ENCODE measurements around the gene LZTS3.

The LZTS3 gene

GRCh38 chr20:3213226-3213625, 39.9 kb upstream of the LZTS3 start:
- Histone ChIP-seq H3K27me3 (ENCODE audit: low read length) (no peaks in the 10 kb centered on the region), H3F3A (ENCODE audit: insufficient read depth) (peaks cover 4% of the 10 kb centered on the region; the same call in 1 of the 2 replicates), H2AFZ (ENCODE audit: low read depth, low read length, severe bottlenecking) (no peak overlapping the region), H3K4me2 (ENCODE audit: low read depth, low read length, poor library complexity, severe bottlenecking) (no peak overlapping the region), H3K9me2 (replicated peaks; ENCODE audit: insufficient read depth, low read length) (no peaks in the 10 kb centered on the region), H3K36me3 (ENCODE audit: low read length) (no peaks in the 10 kb centered on the region), H3K4me3 (ENCODE audit: insufficient read depth, low read length, poor library complexity, severe bottlenecking) (no peak overlapping the region), H3K9ac (ENCODE audit: low read length) (no peak overlapping the region), H3K9me3 (ENCODE audit: insufficient read depth, low read length) (no peaks in the 10 kb centered on the region), H3K79me2 (ENCODE audit: insufficient read depth, low read length) (peaks cover 46% of the 10 kb centered on the region), H3K27ac (ENCODE audit: low read depth, low read length) (no peak overlapping the region), H4K20me1 (ENCODE audit: low read depth, low read length) (no peaks in the 10 kb centered on the region)
- TF ChIP-seq CTCF (IDR thresholded peaks at IDR 0.05; ENCODE audit: insufficient read depth, low read length, poor library complexity, severe bottlenecking) = no peak
- no peak for TF ChIP-seq EZH2phosphoT487 (conservative IDR thresholded peaks at IDR 0.05; ENCODE audit: low read length)

GRCh38 chr20:3210346-3210745, 37.0 kb upstream of the LZTS3 start:
- Histone ChIP-seq H2AFZ (ENCODE audit: low read depth, low read length, severe bottlenecking) (no peak overlapping the region), H3K4me3 (ENCODE audit: insufficient read depth, low read length, poor library complexity, severe bottlenecking) (peak overlapping the region; percentile 95), H3F3A (ENCODE audit: insufficient read depth) (peaks cover 3% of the 10 kb centered on the region; the same call in 1 of the 2 replicates), H3K27ac (ENCODE audit: low read depth, low read length) (no peak overlapping the region), H3K36me3 (ENCODE audit: low read length) (no peaks in the 10 kb centered on the region), H3K79me2 (ENCODE audit: insufficient read depth, low read length) (peaks cover 47% of the 10 kb centered on the region), H4K20me1 (ENCODE audit: low read depth, low read length) (no peaks in the 10 kb centered on the region), H3K9me3 (ENCODE audit: insufficient read depth, low read length) (no peaks in the 10 kb centered on the region), H3K9ac (ENCODE audit: low read length) (peak overlapping the region; percentile 96), H3K9me2 (replicated peaks; ENCODE audit: insufficient read depth, low read length) (no peaks in the 10 kb centered on the region), H3K4me2 (ENCODE audit: low read depth, low read length, poor library complexity, severe bottlenecking) (peak overlapping the region; percentile 85), H3K27me3 (ENCODE audit: low read length) (no peaks in the 10 kb centered on the region)
- TF ChIP-seq CTCF (IDR thresholded peaks at IDR 0.05; ENCODE audit: insufficient read depth, low read length, poor library complexity, severe bottlenecking) (no peak), EZH2phosphoT487 (conservative IDR thresholded peaks at IDR 0.05; ENCODE audit: low read length) (no peak)

- peak overlapping the region; percentile 85 for H3K4me2 ChIP-seq (ENCODE audit: low read depth, low read length, poor library complexity, severe bottlenecking)
- TF ChIP-seq CTCF (IDR thresholded peaks at IDR 0.05; ENCODE audit: insufficient read depth, low read length, poor library complexity, severe bottlenecking) (no peak), EZH2phosphoT487 (conservative IDR thresholded peaks at IDR 0.05; ENCODE audit: low read length) (no peak)
- no peaks in the 10 kb centered on the region for H3K9me2 ChIP-seq (replicated peaks; ENCODE audit: insufficient read depth, low read length)
- peak overlapping the region; percentile 83 for H2AFZ ChIP-seq (ENCODE audit: low read depth, low read length, severe bottlenecking)
- H3K9me3 ChIP-seq (ENCODE audit: insufficient read depth, low read length) = no peaks in the 10 kb centered on the region
- peaks cover 47% of the 10 kb centered on the region for H3K79me2 ChIP-seq (ENCODE audit: insufficient read depth, low read length)
- H3K36me3 ChIP-seq (ENCODE audit: low read length) = no peaks in the 10 kb centered on the region
- peak overlapping the region; percentile 67; the same call in 1 of the 2 replicates for H3K27ac ChIP-seq (ENCODE audit: low read depth, low read length)
- H3K27me3 ChIP-seq (ENCODE audit: low read length) = no peaks in the 10 kb centered on the region
- peaks cover 3% of the 10 kb centered on the region; the same call in 1 of the 2 replicates for H3F3A ChIP-seq (ENCODE audit: insufficient read depth)
- H4K20me1 ChIP-seq (ENCODE audit: low read depth, low read length) = no peaks in the 10 kb centered on the region
- H3K9ac ChIP-seq (ENCODE audit: low read length) = peak overlapping the region; percentile 96
- peak overlapping the region; percentile 95 for H3K4me3 ChIP-seq (ENCODE audit: insufficient read depth, low read length, poor library complexity, severe bottlenecking)
These were observed 36.6 kb upstream of the LZTS3 start for GRCh38 chr20:3209946-3210317.

Measured in SU-DHL-6 (cell line).